Measurements from ENCODE around the gene VCAN. TPM values are rescaled to one million over a fixed set of nuclear protein-coding genes. Genes with fewer than 3 reads are reported as not detected.

The VCAN gene
- polyA plus RNA-seq, 1 donor from 2014 or later: 1,185 TPM

DNA sequence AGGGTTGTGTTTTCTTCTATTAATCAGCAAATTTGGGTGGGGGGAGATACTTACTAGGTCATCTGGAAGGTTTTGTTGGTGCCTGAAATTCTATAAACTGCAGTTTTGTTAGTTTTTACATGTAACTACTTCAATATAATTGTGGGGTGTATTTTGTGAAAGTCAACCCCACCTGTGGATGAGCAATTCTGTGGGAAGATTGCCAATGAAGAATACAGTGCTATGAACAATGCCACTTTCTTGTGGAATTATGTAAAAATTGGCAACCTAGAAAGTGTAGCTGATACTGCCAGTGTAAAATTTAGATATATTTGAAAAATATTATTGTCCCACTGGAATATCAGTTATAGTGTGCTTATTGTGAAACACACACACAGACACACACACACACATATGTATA lies 80.7 kb downstream of the VCAN start:
- no peak overlapping the region for H3K27ac ChIP-seq (ENCODE audit: low read length)
- no peak overlapping the region for H3K4me2 ChIP-seq (ENCODE audit: low read length)
- TF ChIP-seq TAF1 (IDR thresholded peaks at IDR 0.05; ENCODE audit: low read depth) (no peak), SMC3 (conservative IDR thresholded peaks at IDR 0.05; ENCODE audit: poor library complexity) (no peak), MXI1 (conservative IDR thresholded peaks at IDR 0.05; ENCODE audit: poor library complexity, severe bottlenecking) (no peak), EP300 (conservative IDR thresholded peaks at IDR 0.05; ENCODE audit: poor library complexity, severe bottlenecking) (no peak), POLR2AphosphoS5 (IDR thresholded peaks at IDR 0.05) (no peak), EZH2 (IDR thresholded peaks at IDR 0.05; ENCODE audit: borderline replicate concordance, insufficient read depth, low read length, poor library complexity, severe bottlenecking) (no peak), REST (IDR thresholded peaks at IDR 0.05; ENCODE audit: borderline replicate concordance) (no peak), RAD21 (conservative IDR thresholded peaks at IDR 0.05) (no peak)
- TF ChIP-seq, protein P1, sequence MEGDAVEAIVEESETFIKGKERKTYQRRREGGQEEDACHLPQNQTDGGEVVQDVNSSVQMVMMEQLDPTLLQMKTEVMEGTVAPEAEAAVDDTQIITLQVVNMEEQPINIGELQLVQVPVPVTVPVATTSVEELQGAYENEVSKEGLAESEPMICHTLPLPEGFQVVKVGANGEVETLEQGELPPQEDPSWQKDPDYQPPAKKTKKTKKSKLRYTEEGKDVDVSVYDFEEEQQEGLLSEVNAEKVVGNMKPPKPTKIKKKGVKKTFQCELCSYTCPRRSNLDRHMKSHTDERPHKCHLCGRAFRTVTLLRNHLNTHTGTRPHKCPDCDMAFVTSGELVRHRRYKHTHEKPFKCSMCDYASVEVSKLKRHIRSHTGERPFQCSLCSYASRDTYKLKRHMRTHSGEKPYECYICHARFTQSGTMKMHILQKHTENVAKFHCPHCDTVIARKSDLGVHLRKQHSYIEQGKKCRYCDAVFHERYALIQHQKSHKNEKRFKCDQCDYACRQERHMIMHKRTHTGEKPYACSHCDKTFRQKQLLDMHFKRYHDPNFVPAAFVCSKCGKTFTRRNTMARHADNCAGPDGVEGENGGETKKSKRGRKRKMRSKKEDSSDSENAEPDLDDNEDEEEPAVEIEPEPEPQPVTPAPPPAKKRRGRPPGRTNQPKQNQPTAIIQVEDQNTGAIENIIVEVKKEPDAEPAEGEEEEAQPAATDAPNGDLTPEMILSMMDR (IDR thresholded peaks at IDR 0.05; ENCODE audit: poor library complexity, severe bottlenecking): no peak
- H3K9me3 ChIP-seq (ENCODE audit: low read length): no peaks in the 10 kb centered on the region
- H3K36me3 ChIP-seq (ENCODE audit: insufficient read depth, low read length): peaks cover 53% of the 10 kb centered on the region
- no peak overlapping the region for H3K9ac ChIP-seq (ENCODE audit: low read length)
- H3K9me2 ChIP-seq (ENCODE audit: insufficient read depth, low read length): no peaks in the 10 kb centered on the region
- H3K79me2 ChIP-seq (replicated peaks; ENCODE audit: insufficient read depth, low read length): peaks cover 97% of the 10 kb centered on the region
- H4K20me1 ChIP-seq (ENCODE audit: insufficient read depth): peaks cover 90% of the 10 kb centered on the region
- H3K4me3 ChIP-seq (ENCODE audit: low read length): no peak overlapping the region
- H2AFZ ChIP-seq (ENCODE audit: low read depth, low read length): no peak overlapping the region
- H3F3A ChIP-seq (ENCODE audit: insufficient read depth, low read length, poor library complexity, severe bottlenecking): peaks cover 17% of the 10 kb centered on the region
- H3K27me3 ChIP-seq (ENCODE audit: insufficient read depth, low read depth, low read length): no peaks in the 10 kb centered on the region

GRCh38 chr5:83553000-83553486 lies 81.5 kb downstream of the VCAN start:
- H3K9me3 ChIP-seq (ENCODE audit: low read length): no peaks in the 10 kb centered on the region
- H3K9ac ChIP-seq (ENCODE audit: low read length): no peak overlapping the region
- TF ChIP-seq POLR2AphosphoS5 (IDR thresholded peaks at IDR 0.05) (peak; percentile 32), EP300 (conservative IDR thresholded peaks at IDR 0.05; ENCODE audit: poor library complexity, severe bottlenecking) (no peak), MXI1 (conservative IDR thresholded peaks at IDR 0.05; ENCODE audit: poor library complexity, severe bottlenecking) (no peak), EZH2 (IDR thresholded peaks at IDR 0.05; ENCODE audit: borderline replicate concordance, insufficient read depth, low read length, poor library complexity, severe bottlenecking) (no peak), REST (IDR thresholded peaks at IDR 0.05; ENCODE audit: borderline replicate concordance) (no peak)
- TF ChIP-seq, protein P1 (IDR thresholded peaks at IDR 0.05; ENCODE audit: poor library complexity, severe bottlenecking): no peak
- peaks cover 90% of the 10 kb centered on the region for H4K20me1 ChIP-seq (ENCODE audit: insufficient read depth)
- no peak overlapping the region for H3K4me2 ChIP-seq (ENCODE audit: low read length)
- H3K4me3 ChIP-seq (ENCODE audit: low read length): no peak overlapping the region
- H2AFZ ChIP-seq (ENCODE audit: low read depth, low read length): no peak overlapping the region
- H3K27me3 ChIP-seq (ENCODE audit: insufficient read depth, low read depth, low read length): no peaks in the 10 kb centered on the region
- H3F3A ChIP-seq (ENCODE audit: insufficient read depth, low read length, poor library complexity, severe bottlenecking): peaks cover 17% of the 10 kb centered on the region
- H3K27ac ChIP-seq (ENCODE audit: low read length): no peak overlapping the region
- peaks cover 53% of the 10 kb centered on the region for H3K36me3 ChIP-seq (ENCODE audit: insufficient read depth, low read length)
- no peaks in the 10 kb centered on the region for H3K9me2 ChIP-seq (ENCODE audit: insufficient read depth, low read length)
- peaks cover 97% of the 10 kb centered on the region for H3K79me2 ChIP-seq (replicated peaks; ENCODE audit: insufficient read depth, low read length)

Measured in neural cell (in vitro differentiated cells).